H1 (cell line): Measurements from ENCODE around the gene TTC21A. TPM values are rescaled to one million over a fixed set of nuclear protein-coding genes. Genes with fewer than 3 reads are reported as not detected.

ENCODE experiments used
- CTCF ChIA-PET: fragments of 300-600 bp; sonication (Branson Sonifier 250); formaldehyde crosslinking; loops from one replicate; lab custom pipeline; 2021; ENCODE audit not compliant: partially characterized antibody; lab: Charles Lee
- POLR2A ChIA-PET: fragments of 300-600 bp; sonication (Branson Sonifier 250); formaldehyde crosslinking; loops from one replicate; lab custom pipeline; 2021; ENCODE audit warnings: inconsistent platforms; ENCODE audit not compliant: partially characterized antibody; lab: Charles Lee
- DNase-seq, 2 experiments: peaks; one replicate each; pipeline versions ENCODE4 v3.0.0 to v3.0.0-alpha.2; 2010 to 2022; ENCODE audit warnings: low spot score in 2 of 2, low read depth in 1 of 2, mixed read lengths in 1 of 2
- FAIRE-seq: peaks from 2 replicates; lab custom pipeline; 2011; peaks lifted over from hg19 to GRCh38; lab: Jason Lieb, UNC
- H2AFZ ChIP-seq: 2 replicates; pipeline ENCODE4 v1.8.1; 2012; ENCODE audit warnings: low read length, inconsistent platforms
- H2AK5ac ChIP-seq: 2 replicates; pipeline ENCODE4 v1.6.1; 2013; ENCODE audit warnings: low read depth, low read length
- H2BK120ac ChIP-seq: replicated peaks from 2 replicates; pipeline ENCODE3; 2013; ENCODE audit warnings: low read depth, low read length, inconsistent platforms
- H2BK12ac ChIP-seq: 2 replicates; pipeline ENCODE4 v1.6.1; 2013; ENCODE audit warnings: low read depth, low read length
- H2BK15ac ChIP-seq: 2 replicates; pipeline ENCODE4 v1.6.1; 2013; ENCODE audit warnings: low read length
- H2BK20ac ChIP-seq: 2 replicates; pipeline ENCODE4 v1.6.1; 2013; ENCODE audit warnings: low read length
- H2BK5ac ChIP-seq: 2 replicates; pipeline ENCODE4 v1.6.1; 2013; ENCODE audit warnings: low read depth, low read length
- H3K14ac ChIP-seq: 2 replicates; pipeline ENCODE4 v1.6.1; 2013; ENCODE audit warnings: inconsistent platforms; ENCODE audit not compliant: insufficient read length
- H3K18ac ChIP-seq: 2 replicates; pipeline ENCODE4 v1.6.1; 2013; ENCODE audit warnings: low read length; ENCODE audit errors: extremely low read depth
- H3K23ac ChIP-seq: 2 replicates; pipeline ENCODE4 v1.6.1; 2013; ENCODE audit warnings: inconsistent platforms; ENCODE audit not compliant: insufficient read length
- H3K23me2 ChIP-seq: 2 replicates; pipeline ENCODE4 v1.6.1; 2013; ENCODE audit warnings: low read depth, low read length
- H3K27ac ChIP-seq: 2 replicates; pipeline ENCODE4 v1.6.1; 2011; ENCODE audit warnings: low read depth, low read length, inconsistent platforms
- H3K27me3 ChIP-seq, 4 experiments: replicated peaks in 1 of 4; 1 replicate in 1 of 4; 2 replicates in 3 of 4; pipeline versions ENCODE4 v1.6.1 to v1.8.1; 2011 to 2013; ENCODE audit warnings: low read length in 3 of 4, mild to moderate bottlenecking in 3 of 4, inconsistent platforms in 2 of 4, mixed read lengths in 2 of 4, moderate library complexity in 1 of 4; ENCODE audit not compliant: control insufficient read depth in 3 of 4, insufficient read depth in 3 of 4; ENCODE audit errors: extremely low read depth in 1 of 4
- H3K36me3 ChIP-seq, 4 experiments: 2 replicates each; pipeline versions ENCODE4 v1.6.1 to v1.8.1; 2011 to 2013; ENCODE audit warnings: mild to moderate bottlenecking in 4 of 4, low read length in 3 of 4, moderate library complexity in 2 of 4, control low read depth in 1 of 4, inconsistent platforms in 1 of 4; ENCODE audit not compliant: insufficient read depth in 4 of 4, control insufficient read depth in 2 of 4
- H3K4ac ChIP-seq: replicated peaks from 2 replicates; pipeline ENCODE3; 2013; ENCODE audit warnings: low read length, low read depth, mixed read lengths, inconsistent platforms; ENCODE audit not compliant: insufficient read length
- H3K4me1 ChIP-seq, 4 experiments: replicated peaks in 1 of 4; 1 replicate in 1 of 4; 2 replicates in 3 of 4; pipeline versions ENCODE4 v1.6.1 to v1.8.1; 2011 to 2013; ENCODE audit warnings: low read length in 3 of 4, inconsistent platforms in 2 of 4, mixed read lengths in 1 of 4; ENCODE audit not compliant: insufficient read depth in 4 of 4, control insufficient read depth in 3 of 4
- H3K4me2 ChIP-seq, 2 experiments: 2 replicates each; pipeline versions ENCODE4 v1.6.1 to v1.8.1; 2011 to 2013; ENCODE audit warnings: low read depth in 2 of 2, low read length in 2 of 2, control low read depth in 1 of 2, inconsistent platforms in 1 of 2, mild to moderate bottlenecking in 1 of 2; ENCODE audit not compliant: insufficient read depth in 1 of 2
- H3K4me3 ChIP-seq, 4 experiments: fragments of 200-600, 300-600 bp in 1 of 4; sonication (generic), shearing (Covaris generic), sonication (Bioruptor Twin) in 1 of 4; 2 replicates each; pipeline versions ENCODE4 v1.5.1 to v1.8.1; 2011 to 2016; ENCODE audit warnings: low read length in 4 of 4, low read depth in 3 of 4, control low read depth in 2 of 4, inconsistent platforms in 2 of 4, mild to moderate bottlenecking in 2 of 4, mixed read lengths in 1 of 4, moderate library complexity in 1 of 4; ENCODE audit not compliant: insufficient read depth in 2 of 4; ENCODE audit errors: extremely low read depth in 1 of 4
- H3K56ac ChIP-seq: replicated peaks from 2 replicates; pipeline ENCODE3; 2013; ENCODE audit warnings: low read depth, mild to moderate bottlenecking, mixed read lengths, low read length, inconsistent platforms; ENCODE audit not compliant: insufficient read length
- H3K79me1 ChIP-seq: 2 replicates; pipeline ENCODE4 v1.6.1; 2013; ENCODE audit warnings: low read depth, low read length, control low read depth
- H3K79me2 ChIP-seq, 2 experiments: 2 replicates each; pipeline versions ENCODE4 v1.6.1 to v1.8.1; 2012 to 2013; ENCODE audit warnings: low read length in 2 of 2, mild to moderate bottlenecking in 2 of 2, inconsistent platforms in 1 of 2; ENCODE audit not compliant: insufficient read depth in 2 of 2, control insufficient read depth in 1 of 2
- H3K9ac ChIP-seq, 4 experiments: replicated peaks in 1 of 4; 1 replicate in 1 of 4; 2 replicates in 3 of 4; pipeline versions ENCODE4 v1.6.1 to v1.8.1; 2011 to 2013; ENCODE audit warnings: low read depth in 3 of 4, low read length in 3 of 4, control low read depth in 2 of 4, mild to moderate bottlenecking in 2 of 4, moderate library complexity in 2 of 4, inconsistent platforms in 1 of 4; ENCODE audit errors: extremely low read depth in 1 of 4
- H3K9me3 ChIP-seq, 2 experiments: 2 replicates each; pipeline versions ENCODE4 v1.6.1 to v1.8.1; 2012 to 2013; ENCODE audit warnings: mild to moderate bottlenecking in 2 of 2, moderate library complexity in 2 of 2, control low read depth in 1 of 2, inconsistent platforms in 1 of 2, low read depth in 1 of 2, low read length in 1 of 2, mixed read lengths in 1 of 2; ENCODE audit not compliant: insufficient read depth in 2 of 2
- H4K20me1 ChIP-seq, 2 experiments: replicated peaks in 1 of 2; 2 replicates each; pipeline versions ENCODE3 to v1.8.1; 2011 to 2013; ENCODE audit warnings: inconsistent platforms in 2 of 2, low read length in 2 of 2, mild to moderate bottlenecking in 1 of 2; ENCODE audit not compliant: insufficient read depth in 2 of 2, control insufficient read depth in 1 of 2
- H4K5ac ChIP-seq: 2 replicates; pipeline ENCODE4 v1.6.1; 2013; ENCODE audit warnings: low read length, low read depth, mixed read lengths, inconsistent platforms; ENCODE audit not compliant: insufficient read length
- H4K8ac ChIP-seq: 2 replicates; pipeline ENCODE4 v1.8.0; 2013; ENCODE audit warnings: mild to moderate bottlenecking, moderate library complexity, low read length, inconsistent platforms; ENCODE audit not compliant: insufficient read depth; ENCODE audit errors: extremely low read depth
- H4K91ac ChIP-seq: replicated peaks from 2 replicates; pipeline ENCODE3; 2013; ENCODE audit warnings: low read length, mixed read lengths, inconsistent platforms; ENCODE audit not compliant: insufficient read length
- GABPA ChIP-seq: IDR thresholded peaks from 2 replicates; pipeline ENCODE4 v1.6.1; 2011; ENCODE audit warnings: mild to moderate bottlenecking, low read length, moderate library complexity, borderline replicate concordance; ENCODE audit not compliant: insufficient read depth
- JUN ChIP-seq: IDR thresholded peaks from 2 replicates; pipeline ENCODE4 v1.6.1; 2011; ENCODE audit warnings: low read depth, mild to moderate bottlenecking, improper control_type of control experiment, low read length
- JUND ChIP-seq: IDR thresholded peaks from 2 replicates; pipeline ENCODE4 v1.6.1; 2011; ENCODE audit warnings: mild to moderate bottlenecking, improper control_type of control experiment, low read length
- KDM4A ChIP-seq: IDR thresholded peaks from one replicate; pipeline ENCODE4 v1.7.1; 2012; ENCODE audit warnings: low read depth, mild to moderate bottlenecking, moderate library complexity, low read length, inconsistent platforms; ENCODE audit not compliant: severe bottlenecking
- MAFK ChIP-seq: IDR thresholded peaks from 2 replicates; pipeline ENCODE4 v1.6.1; 2012; ENCODE audit warnings: low read depth, mild to moderate bottlenecking, improper control_type of control experiment, low read length
- NANOG ChIP-seq: IDR thresholded peaks from 2 replicates; pipeline ENCODE4 v1.6.1; 2011; ENCODE audit warnings: low read length, low read depth, mild to moderate bottlenecking, inconsistent platforms; ENCODE audit not compliant: insufficient read depth, poor library complexity, severe bottlenecking
- RAD21 ChIP-seq, 2 experiments: IDR thresholded peaks in 1 of 2; conservative IDR thresholded peaks in 1 of 2; 2 replicates each; pipeline ENCODE4 v1.6.1; 2011; ENCODE audit warnings: low read depth in 2 of 2, low read length in 2 of 2, improper control_type of control experiment in 1 of 2, inconsistent platforms in 1 of 2, mild to moderate bottlenecking in 1 of 2, moderate library complexity in 1 of 2
- RBBP5 ChIP-seq: IDR thresholded peaks from 2 replicates; pipeline ENCODE4 v1.7.1; 2012; ENCODE audit warnings: low read depth, mild to moderate bottlenecking, inconsistent platforms, low read length, moderate library complexity, borderline replicate concordance
- RNF2 ChIP-seq: fragments of 200-900, 300-1000 bp; sonication (generic); IDR thresholded peaks from 2 replicates; pipeline ENCODE4 v1.7.1; 2016; ENCODE audit warnings: borderline replicate concordance, low read depth, mild to moderate bottlenecking, antibody characterized with exemption, low read length; ENCODE audit not compliant: poor library complexity, severe bottlenecking; ENCODE audit errors: missing control alignments
- SP1 ChIP-seq: IDR thresholded peaks from 2 replicates; pipeline ENCODE4 v1.6.1; 2011; ENCODE audit warnings: low read depth, low read length
- ZNF274 ChIP-seq: IDR thresholded peaks from 2 replicates; pipeline ENCODE4 v1.7.0; 2012; ENCODE audit warnings: low read length, borderline replicate concordance; ENCODE audit errors: extremely low read depth
- WGBS, 2 experiments: shearing (Covaris generic) in 1 of 2; methylation state at CpG; one replicate each; pipeline versions ENCODE4 v1.1.6 to v1.1.7; 2013 to 2015; ENCODE audit warnings: low lambda C conversion rate in 2 of 2, mixed read lengths in 2 of 2, inconsistent platforms in 1 of 2, low coverage in 1 of 2, missing lambda C conversion rate in 1 of 2; ENCODE audit not compliant: insufficient replicate concordance in 2 of 2, insufficient coverage in 1 of 2, insufficient read length in 1 of 2; ENCODE audit errors: extremely low coverage in 1 of 2, missing lambda C conversion rate in 1 of 2; 5-methylcytosine and 5-hydroxymethylcytosine counted together
- polyA plus RNA-seq, 7 experiments: library from polyadenylated mRNA; depleted of rRNA in 3 of 7; stranded (reverse) in 5 of 7; unstranded in 2 of 7; fragments of >200 nt in 5 of 7; fragments of 200-250 nt in 2 of 7; gene quantifications; 1 replicate in 5 of 7; 2 replicates in 1 of 7; 4 replicates in 1 of 7; pipeline versions ENCODE4 v1.2.1 to v1.2.3, GENCODE V29; 2011 to 2013; ENCODE audit warnings: missing spikeins in 2 of 7, mixed read lengths in 2 of 7
- total RNA-seq: library from RNA; stranded (reverse); fragmentation: NEBNext Ultra II Directional; extraction: Animal tissue kit (Norgen Biotek cat#: 25700); gene quantifications from 2 replicates; pipeline ENCODE4 v1.2.1, GENCODE V29; 2021
- TF ChIP-seq, protein P1 (sequence below): IDR thresholded peaks from 2 replicates; pipeline ENCODE4 v1.6.1; 2012; ENCODE audit warnings: inconsistent platforms

Gene TTC21A
- total and polyA plus RNA-seq, 2 of the 8 experiments (the other 6 are each of a cell fraction or from before 2014, with no cell fraction given) = 2.3 to 2.8 TPM

DNA sequence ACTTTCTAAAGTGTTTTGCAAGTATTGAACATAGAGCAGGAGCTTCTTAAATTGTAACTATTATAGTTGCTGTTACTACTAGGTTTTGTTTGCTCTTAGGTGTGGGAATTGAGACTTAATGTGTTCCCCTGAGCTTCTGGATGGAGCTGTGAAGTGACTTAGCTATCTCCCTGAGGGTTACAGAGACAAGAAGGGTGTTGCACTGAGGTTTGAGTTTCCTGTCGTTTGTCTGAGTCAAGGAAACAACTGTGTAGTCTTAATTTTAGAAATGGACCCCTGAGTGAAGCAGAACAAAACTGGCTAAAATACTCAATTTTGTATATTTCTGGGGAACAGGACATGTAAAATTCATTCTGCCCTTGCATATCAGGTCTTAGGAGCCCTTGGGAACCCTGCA, 20.4 kb downstream of the TTC21A start:
- Histone ChIP-seq H3K4me1 (0 out of 7 replicates have a peak, but pooled peaks cover 0 to 3% (median 0%) of the 10 kb centered on the region in 4 experiments), H2BK5ac (no peak overlapping the region), H4K91ac (no peak overlapping the region), H3K79me1 (no peaks in the 10 kb centered on the region), H3K23ac (no peak overlapping the region), H2AK5ac (no peak overlapping the region), H2BK120ac (no peak overlapping the region), H4K8ac (no peak overlapping the region), H2BK15ac (no peak overlapping the region), H3K9ac (no peak overlapping the region), H3K4me2 (no peak overlapping the region), H4K5ac (no peak overlapping the region), H3K9me3 (no peaks in the 10 kb centered on the region), H3K79me2 (no peaks in the 10 kb centered on the region), H4K20me1 (no peaks in the 10 kb centered on the region), H3K4ac (no peak overlapping the region), H3K18ac (no peak overlapping the region), H3K14ac (no peak overlapping the region), H3K27me3 (no peaks in the 10 kb centered on the region), H3K56ac (no peak overlapping the region), H2BK20ac (no peak overlapping the region), H2AFZ (no peak overlapping the region), H3K36me3 (no peaks in the 10 kb centered on the region), H2BK12ac (no peak overlapping the region), H3K27ac (no peak overlapping the region), H3K4me3 (no peak overlapping the region), H3K23me2 (no peaks in the 10 kb centered on the region)
- WGBS, 2 experiments = 83% methylated on average over 1 of the region's 1 CpG; no CpG with 5 or more reads in 1 of the 2 experiments
- no peak for FAIRE-seq
- no peak for DNase-seq
- ChIA-PET POLR2A (interaction anchor here (1.7 to 3.1 kb wide), 2 partner anchors 8 to 18 kb away, joined by 5 to 13 read pairs; no protein-coding TSS in a partner anchor), CTCF (interaction anchor here (0.8 to 20.0 kb wide), 17 partner anchors 9 to 251 kb away, joined by 3 to 496 read pairs (median 5); partner anchors contain the start of genes CX3CR1, GORASP1, TTC21A and XIRP1)
- no peak for TF ChIP-seq ZNF274
- no peak for TF ChIP-seq NANOG
- no peak for TF ChIP-seq RBBP5
- TF ChIP-seq, protein P1, sequence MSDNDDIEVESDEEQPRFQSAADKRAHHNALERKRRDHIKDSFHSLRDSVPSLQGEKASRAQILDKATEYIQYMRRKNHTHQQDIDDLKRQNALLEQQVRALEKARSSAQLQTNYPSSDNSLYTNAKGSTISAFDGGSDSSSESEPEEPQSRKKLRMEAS = no peak
- no peak for TF ChIP-seq RAD21 (IDR thresholded peaks at IDR 0.05 in 1 of 2, conservative IDR thresholded peaks at IDR 0.05 in 1 of 2; ENCODE audit: low read depth in 2 of 2, low read length in 2 of 2)
- no peak for TF ChIP-seq SP1
- TF ChIP-seq JUND = no peak
- no peak for TF ChIP-seq GABPA
- no peak for TF ChIP-seq MAFK
- TF ChIP-seq KDM4A = no peak
- no peak for TF ChIP-seq JUN
- no peak for TF ChIP-seq RNF2
